ENCODE measurements around the gene LPAR3. TPM values are rescaled to one million over a fixed set of nuclear protein-coding genes. Genes with fewer than 3 reads are reported as not detected.

The LPAR3 gene
- total and polyA plus RNA-seq, 2 of the 13 experiments (the other 11 are each of a cell fraction or from before 2014, with no cell fraction given): not detected

DNA sequence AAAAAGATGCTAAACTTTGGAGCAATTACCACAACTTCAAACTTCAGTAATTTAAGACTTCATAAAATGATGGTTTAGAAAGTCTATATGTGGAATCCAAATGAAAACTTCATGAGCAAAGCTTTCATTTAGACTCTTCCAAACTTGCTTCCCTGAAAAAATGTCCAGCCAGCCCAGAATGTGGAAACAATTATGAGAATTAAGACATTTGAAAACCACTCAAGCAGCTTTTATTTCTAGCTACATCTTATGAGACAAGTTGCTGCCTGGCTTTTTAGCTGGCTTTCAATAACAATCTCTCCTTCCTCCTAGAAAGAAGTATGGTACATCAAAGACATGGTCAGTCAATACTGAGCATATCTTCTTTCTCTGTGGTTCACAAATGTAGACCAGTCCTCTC, 21.8 kb downstream of the LPAR3 start (continued):
- TF ChIP-seq NRL (CRISPR knock-in tag; IDR thresholded peaks at IDR 0.05; ENCODE audit: borderline replicate concordance): no peak

DNA sequence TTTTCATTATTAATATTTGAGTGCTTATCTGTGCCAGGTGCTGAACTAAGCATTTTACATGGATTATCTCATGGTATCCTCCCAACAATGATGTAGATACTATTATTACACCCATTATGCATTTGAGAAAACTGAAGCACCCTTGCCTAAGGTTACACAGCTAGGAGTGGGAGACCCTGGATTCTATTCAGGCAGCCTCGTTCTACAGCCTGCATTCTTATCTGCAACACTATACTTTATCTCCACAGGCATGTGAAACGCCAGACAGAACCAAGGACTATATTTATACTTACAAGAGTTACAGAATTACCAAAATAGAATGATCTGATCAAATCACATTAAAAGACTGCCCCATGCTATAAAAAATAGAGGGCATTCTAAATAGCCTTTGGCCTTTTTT, 22.4 kb downstream of the LPAR3 start:
- Histone ChIP-seq H2AFZ (ENCODE audit: low read length) (no peak overlapping the region), H3K79me2 (ENCODE audit: insufficient read depth, low read length) (no peaks in the 10 kb centered on the region), H3K27ac (ENCODE audit: extremely low read length, insufficient read depth, low read length) (no peak overlapping the region), H4K20me1 (ENCODE audit: insufficient read depth, low read length) (no peaks in the 10 kb centered on the region), H3K4me3 (replicated peaks in 1 of 3; ENCODE audit: insufficient read depth in 1 of 3, low read depth in 2 of 3, low read length in 3 of 3) (no peak overlapping the region), H3K4me2 (ENCODE audit: low read depth, low read length) (no peak overlapping the region), H3K4me1 (ENCODE audit: insufficient read depth, low read length) (no peaks in the 10 kb centered on the region), H3K36me3 (replicated peaks in 1 of 2; ENCODE audit: control insufficient read depth in 1 of 2, insufficient read depth in 2 of 2, low read length in 2 of 2) (no peaks in the 10 kb centered on the region), H3K27me3 (ENCODE audit: control insufficient read depth in 1 of 2, insufficient read depth in 2 of 2, low read length in 2 of 2) (peaks cover 0 to 2% of the 10 kb centered on the region in 2 experiments; a peak in 2 of 5 replicates), H3K9ac (ENCODE audit: insufficient read depth, low read depth, low read length) (no peak overlapping the region), H3K9me3 (ENCODE audit: low read length) (no peaks in the 10 kb centered on the region)
- DNase-seq (ENCODE audit: low spot score): no peak
- in situ Hi-C loops (cut with HindIII; ENCODE audit: extremely low pct_ligation_motif_present, low pct_unique_long_range_greater_than_20kb): no loop called here
- no TSS peak for BruUV-seq (replicated peaks)
- ChIA-PET POLR2A (no interaction called here), CTCF (ENCODE audit: low intra/inter-chr PET ratio, low total read pairs) (no interaction called here)
- whole genome bisulfite sequencing (ENCODE audit: low lambda C conversion rate): 0% methylated on average over 2 of the region's 2 CpGs
- FAIRE-seq: no peak
- TF ChIP-seq, protein P1, sequence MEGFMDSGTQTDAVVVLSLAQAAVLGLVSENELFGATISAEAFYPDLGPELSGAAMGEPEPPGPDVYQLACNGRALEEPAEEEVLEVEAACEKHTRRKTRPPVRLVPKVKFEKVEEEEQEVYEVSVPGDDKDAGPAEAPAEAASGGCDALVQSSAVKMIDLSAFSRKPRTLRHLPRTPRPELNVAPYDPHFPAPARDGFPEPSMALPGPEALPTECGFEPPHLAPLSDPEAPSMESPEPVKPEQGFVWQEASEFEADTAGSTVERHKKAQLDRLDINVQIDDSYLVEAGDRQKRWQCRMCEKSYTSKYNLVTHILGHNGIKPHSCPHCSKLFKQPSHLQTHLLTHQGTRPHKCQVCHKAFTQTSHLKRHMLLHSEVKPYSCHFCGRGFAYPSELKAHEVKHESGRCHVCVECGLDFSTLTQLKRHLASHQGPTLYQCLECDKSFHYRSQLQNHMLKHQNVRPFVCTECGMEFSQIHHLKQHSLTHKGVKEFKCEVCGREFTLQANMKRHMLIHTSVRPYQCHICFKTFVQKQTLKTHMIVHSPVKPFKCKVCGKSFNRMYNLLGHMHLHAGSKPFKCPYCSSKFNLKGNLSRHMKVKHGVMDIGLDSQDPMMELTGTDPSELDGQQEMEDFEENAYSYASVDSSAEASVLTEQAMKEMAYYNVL (CRISPR knock-in tag; IDR thresholded peaks at IDR 0.05; ENCODE audit: borderline replicate concordance): no peak
- TF ChIP-seq TMF1 (CRISPR knock-in tag; IDR thresholded peaks at IDR 0.05; ENCODE audit: low read depth): no peak
- TF ChIP-seq ZNF3 (CRISPR knock-in tag; IDR thresholded peaks at IDR 0.05): no peak
- TF ChIP-seq ELF1 (CRISPR knock-in tag; IDR thresholded peaks at IDR 0.05): no peak
- no peak for TF ChIP-seq PCBP2 (optimal IDR thresholded peaks at IDR 0.05; ENCODE audit: low read depth, low read length, poor library complexity, severe bottlenecking)
- TF ChIP-seq KDM2A (CRISPR knock-in tag; IDR thresholded peaks at IDR 0.05; ENCODE audit: borderline replicate concordance, low read depth): no peak
- no peak for TF ChIP-seq ASH2L (IDR thresholded peaks at IDR 0.05; ENCODE audit: insufficient read length, low read depth, low read length)
- ATAC-seq: no peak
- intact Hi-C loops (cut with micrococcal nuclease; ENCODE audit: unreplicated experiment): no loop called here

Data from HepG2 (cell line).